ENCODE data around the gene CKLF. TPM values are rescaled to one million over a fixed set of nuclear protein-coding genes. Genes with fewer than 3 reads are reported as not detected.

Gene CKLF
- total RNA-seq, 1 donor: 73.4 TPM

DNA sequence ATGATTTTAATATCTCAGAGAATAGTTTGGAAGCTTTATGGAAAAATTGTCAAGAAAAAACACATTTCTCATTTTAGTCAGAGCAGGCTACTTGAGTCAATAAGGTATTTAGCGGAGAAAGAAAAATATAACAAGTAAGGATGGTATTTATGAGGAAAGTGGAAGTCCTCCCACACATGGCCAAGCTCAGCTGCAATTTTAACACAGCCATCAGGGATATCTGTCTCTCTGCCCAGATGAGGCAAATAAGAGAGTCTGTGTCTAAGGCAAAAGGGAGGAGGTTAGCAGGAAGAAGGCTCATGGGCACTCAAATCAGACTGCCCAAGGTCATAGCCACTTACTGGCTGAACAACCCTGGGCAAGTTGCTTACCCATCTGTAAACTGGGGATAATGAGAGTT, 21.7 kb downstream of the CKLF start:
- no peak for TF ChIP-seq CTCF (IDR thresholded peaks at IDR 0.05; ENCODE audit: insufficient read depth, low read length)
- no peak overlapping the region for H3K4me3 ChIP-seq (ENCODE audit: low read depth, low read length)
- DNase-seq (ENCODE audit: low read depth): no peak

DNA sequence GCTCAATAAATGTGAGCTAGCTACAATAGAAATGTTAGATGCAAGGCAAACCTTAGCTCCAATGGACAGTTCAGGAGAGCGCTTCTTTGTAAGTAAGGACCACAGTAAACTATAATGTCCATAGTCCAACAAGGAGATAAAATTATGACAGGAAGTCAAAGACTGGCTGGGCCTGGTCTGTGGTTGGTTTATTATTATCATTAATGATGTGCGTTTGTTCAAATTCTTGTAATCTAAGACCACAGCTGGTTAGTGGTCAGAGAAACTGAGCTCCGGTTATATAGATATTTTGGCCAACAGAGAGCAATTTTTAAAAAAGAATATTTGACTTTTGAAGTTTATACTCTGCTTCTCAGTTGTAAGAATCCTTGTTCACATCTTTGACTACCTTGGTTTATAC, 22.2 kb downstream of the CKLF start:
- no peak for DNase-seq (ENCODE audit: low read depth)
- H3K4me3 ChIP-seq (ENCODE audit: low read depth, low read length): no peak overlapping the region
- TF ChIP-seq CTCF (IDR thresholded peaks at IDR 0.05; ENCODE audit: insufficient read depth, low read length): no peak

DNA sequence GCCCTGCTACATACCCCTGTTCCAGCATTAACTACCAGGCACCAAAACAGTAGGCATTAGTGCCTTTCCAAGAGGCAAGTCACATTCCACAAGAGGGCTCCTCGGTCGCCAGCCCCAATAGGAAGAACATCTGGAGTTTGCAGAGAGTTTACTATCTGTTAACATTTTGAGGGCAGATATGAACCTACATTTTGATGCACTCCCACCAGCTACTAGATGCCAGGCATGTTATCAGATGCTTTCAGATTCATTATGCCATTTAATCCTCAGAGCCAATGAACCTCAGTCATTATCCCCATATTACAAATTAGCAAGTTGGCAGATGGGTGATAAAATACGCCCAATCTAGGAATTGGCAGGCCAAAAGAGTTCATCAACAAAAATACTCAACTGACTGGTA, 22.7 kb downstream of the CKLF start:
- DNase-seq (ENCODE audit: low read depth): no peak
- no peak for TF ChIP-seq CTCF (IDR thresholded peaks at IDR 0.05; ENCODE audit: insufficient read depth, low read length)
- H3K4me3 ChIP-seq (ENCODE audit: low read depth, low read length): no peak overlapping the region

DNA sequence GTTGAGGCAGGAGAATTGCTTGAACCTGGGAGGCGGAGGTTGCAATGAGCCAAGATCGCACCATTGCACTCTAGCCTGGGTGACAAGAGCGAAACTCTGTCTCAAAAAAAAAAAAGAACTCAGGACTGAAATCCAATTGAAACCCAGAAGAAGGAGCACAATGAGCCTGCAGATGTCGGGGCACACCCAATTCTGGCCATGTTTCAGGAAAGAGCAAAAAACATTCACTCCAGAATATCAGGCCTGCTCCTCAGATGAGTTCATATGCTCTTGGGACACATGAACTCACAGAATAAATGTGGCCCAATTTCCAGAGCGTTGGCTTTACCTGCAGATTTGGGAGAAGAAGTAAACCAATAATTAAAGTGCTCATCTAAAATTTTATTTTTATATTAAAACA, 23.9 kb downstream of the CKLF start:
- TF ChIP-seq CTCF (IDR thresholded peaks at IDR 0.05; ENCODE audit: insufficient read depth, low read length): no peak
- no peak overlapping the region for H3K4me3 ChIP-seq (ENCODE audit: low read depth, low read length)
- peak; percentile 73 for DNase-seq (ENCODE audit: low read depth)

DNA sequence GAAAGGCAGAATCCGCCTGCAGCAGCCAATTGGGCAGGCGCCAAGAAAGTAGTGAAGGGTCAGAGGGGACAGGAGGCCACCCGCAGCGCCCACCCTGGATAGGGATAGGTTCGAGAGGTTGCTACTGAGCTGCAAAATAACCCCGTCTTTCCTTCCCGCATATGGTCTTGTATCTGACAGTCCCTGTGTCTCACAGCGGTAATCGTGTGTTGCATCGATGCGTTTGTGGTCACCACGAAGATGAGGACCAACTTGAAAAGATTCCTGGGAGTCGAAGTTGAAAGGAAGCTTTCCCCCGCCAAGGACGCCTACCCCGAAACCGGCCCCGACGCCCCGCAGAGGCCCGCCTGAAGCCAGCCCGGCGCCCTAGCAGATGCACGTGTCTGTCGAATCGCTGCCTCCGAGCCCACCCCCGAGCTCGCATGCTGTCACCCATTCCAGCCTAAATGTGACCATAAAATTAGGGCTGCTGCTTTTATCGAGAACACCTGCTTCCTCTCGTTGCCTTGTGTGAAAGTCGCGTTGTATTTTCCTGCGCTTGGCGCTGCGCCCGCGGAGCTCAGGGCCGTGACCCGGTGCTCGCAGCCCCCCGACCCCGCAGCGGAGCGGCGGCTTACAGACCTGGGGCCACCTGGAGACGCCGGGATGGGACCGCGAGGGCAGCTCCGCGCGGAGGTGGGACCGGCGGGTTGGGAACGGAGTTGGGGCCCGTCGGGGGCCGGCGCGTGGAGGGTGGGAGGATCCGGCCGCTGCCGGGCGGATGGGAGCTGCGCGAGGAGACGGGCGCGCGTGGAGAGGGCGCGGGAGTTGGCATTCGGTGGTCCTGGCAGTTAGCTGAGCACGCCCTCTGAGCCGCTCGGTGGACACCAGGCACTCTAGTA, 26.5 kb downstream of the CKLF start, which contains the start of gene CMTM2:
TSS of gene CMTM2 (plus strand) at position 813 of the 881 bp plus-strand sequence. CDS start 145 bp downstream, outside the sequence.
- H3K4me3 ChIP-seq (ENCODE audit: low read depth, low read length): no peak within 1 kb of the TSS
- no peak for DNase-seq (ENCODE audit: low read depth)

DNA sequence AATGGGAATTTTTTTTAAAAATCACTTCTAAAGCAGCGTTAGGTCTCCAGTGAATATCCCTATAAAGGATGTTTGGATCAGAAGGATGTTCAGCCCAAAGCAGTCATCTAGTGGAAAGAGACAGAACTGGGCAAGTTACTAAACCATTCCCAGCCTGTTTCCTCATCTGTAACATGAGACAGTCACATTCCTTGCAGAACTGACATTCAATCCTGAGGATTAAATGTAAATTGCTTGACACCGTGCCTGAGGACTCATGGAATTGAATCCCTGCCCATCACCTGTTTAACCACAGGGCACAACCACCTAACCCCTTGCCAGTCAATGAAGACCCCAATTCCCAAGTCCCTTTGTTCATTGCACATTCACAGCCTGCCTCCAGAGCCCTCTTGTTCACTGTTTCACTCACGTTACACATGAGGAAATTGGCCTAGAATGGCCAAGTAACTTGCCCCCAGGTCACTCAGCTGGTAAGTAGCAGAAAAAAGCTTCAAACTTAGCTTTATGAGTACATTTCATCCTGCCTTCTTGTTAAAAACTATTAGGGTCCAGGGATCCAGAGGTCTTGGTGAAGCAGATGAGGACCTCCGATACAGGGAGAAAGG, 28.3 kb downstream of the CKLF start:
- DNase-seq (ENCODE audit: low read depth): peak; percentile 80
- peak; percentile 59 for TF ChIP-seq CTCF (IDR thresholded peaks at IDR 0.05; ENCODE audit: insufficient read depth, low read length)
- no peak overlapping the region for H3K4me3 ChIP-seq (ENCODE audit: low read depth, low read length)

More for the DNA sequence above, 26.5 kb downstream of the CKLF start, which contains the start of gene CMTM2:
- TF ChIP-seq CTCF (IDR thresholded peaks at IDR 0.05; ENCODE audit: insufficient read depth, low read length): no peak
